Measurements from ENCODE around the gene CNTD1. TPM values are rescaled to one million over a fixed set of nuclear protein-coding genes. Genes with fewer than 3 reads are reported as not detected.

The CNTD1 gene
- total RNA-seq, 1 experiment from 2014 or later, result not detected

GRCh38 chr17:42803074-42803883 is 4.6 kb downstream of the CNTD1 start:
- POLR2A ChIA-PET, result interaction anchor here (0.7 kb wide), 1 partner anchor 19 kb away, joined by 3 read pairs; no protein-coding TSS in a partner anchor
- Mint-ChIP-seq H3K4me1 (ENCODE audit: insufficient read depth, unreplicated experiment) (peaks cover 5% of the 10 kb centered on the region), H3K27me3 (ENCODE audit: insufficient read depth, unreplicated experiment) (no peaks in the 10 kb centered on the region), H3K9me3 (ENCODE audit: unreplicated experiment) (no peaks in the 10 kb centered on the region), H3K27ac (ENCODE audit: low read depth, unreplicated experiment) (no peak overlapping the region), H3K4me3 (ENCODE audit: unreplicated experiment) (no peak overlapping the region), H3K36me3 (ENCODE audit: insufficient read depth, unreplicated experiment) (peaks cover 6% of the 10 kb centered on the region)
- TF ChIP-seq, protein P1, sequence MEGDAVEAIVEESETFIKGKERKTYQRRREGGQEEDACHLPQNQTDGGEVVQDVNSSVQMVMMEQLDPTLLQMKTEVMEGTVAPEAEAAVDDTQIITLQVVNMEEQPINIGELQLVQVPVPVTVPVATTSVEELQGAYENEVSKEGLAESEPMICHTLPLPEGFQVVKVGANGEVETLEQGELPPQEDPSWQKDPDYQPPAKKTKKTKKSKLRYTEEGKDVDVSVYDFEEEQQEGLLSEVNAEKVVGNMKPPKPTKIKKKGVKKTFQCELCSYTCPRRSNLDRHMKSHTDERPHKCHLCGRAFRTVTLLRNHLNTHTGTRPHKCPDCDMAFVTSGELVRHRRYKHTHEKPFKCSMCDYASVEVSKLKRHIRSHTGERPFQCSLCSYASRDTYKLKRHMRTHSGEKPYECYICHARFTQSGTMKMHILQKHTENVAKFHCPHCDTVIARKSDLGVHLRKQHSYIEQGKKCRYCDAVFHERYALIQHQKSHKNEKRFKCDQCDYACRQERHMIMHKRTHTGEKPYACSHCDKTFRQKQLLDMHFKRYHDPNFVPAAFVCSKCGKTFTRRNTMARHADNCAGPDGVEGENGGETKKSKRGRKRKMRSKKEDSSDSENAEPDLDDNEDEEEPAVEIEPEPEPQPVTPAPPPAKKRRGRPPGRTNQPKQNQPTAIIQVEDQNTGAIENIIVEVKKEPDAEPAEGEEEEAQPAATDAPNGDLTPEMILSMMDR (IDR thresholded peaks at IDR 0.05; ENCODE audit: unreplicated experiment), result no peak
- intact Hi-C loops (cut with micrococcal nuclease), result no loop called here
- CTCF ChIA-PET, result interaction anchor here (0.5 to 2.5 kb wide), 5 partner anchors 12 to 121 kb away, joined by 3 to 9 read pairs (median 3); no protein-coding TSS in a partner anchor
- BruUV-seq (replicated peaks), result no TSS peak
- no peak for DNase-seq (ENCODE audit: unreplicated experiment)

DNA sequence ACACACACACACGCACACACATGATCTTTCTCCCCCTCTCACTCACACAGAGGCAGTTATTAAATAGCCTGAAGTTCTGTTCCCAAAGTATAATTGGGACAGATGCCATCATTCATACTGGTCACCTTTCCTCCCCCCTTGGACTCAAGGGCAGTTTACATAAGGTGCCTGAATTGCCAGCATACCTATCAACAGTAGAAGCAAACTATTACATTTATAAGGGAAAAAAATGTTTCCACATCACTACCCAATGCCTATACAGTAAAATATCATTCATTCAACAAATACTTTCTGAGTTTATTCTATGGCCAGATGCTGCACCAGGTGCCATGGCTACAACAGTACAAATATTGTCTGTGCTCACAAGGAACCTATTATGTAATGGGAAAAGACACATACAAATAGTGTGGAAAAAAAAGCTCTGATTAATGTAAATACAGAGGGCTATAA is 6.3 kb downstream of the CNTD1 start:
- DNase-seq (ENCODE audit: unreplicated experiment), result no peak
- CTCF ChIA-PET, result interaction anchor here (0.8 to 2.5 kb wide), 2 partner anchors 15 to 17 kb away, joined by 4 to 9 read pairs; no protein-coding TSS in a partner anchor

DNA sequence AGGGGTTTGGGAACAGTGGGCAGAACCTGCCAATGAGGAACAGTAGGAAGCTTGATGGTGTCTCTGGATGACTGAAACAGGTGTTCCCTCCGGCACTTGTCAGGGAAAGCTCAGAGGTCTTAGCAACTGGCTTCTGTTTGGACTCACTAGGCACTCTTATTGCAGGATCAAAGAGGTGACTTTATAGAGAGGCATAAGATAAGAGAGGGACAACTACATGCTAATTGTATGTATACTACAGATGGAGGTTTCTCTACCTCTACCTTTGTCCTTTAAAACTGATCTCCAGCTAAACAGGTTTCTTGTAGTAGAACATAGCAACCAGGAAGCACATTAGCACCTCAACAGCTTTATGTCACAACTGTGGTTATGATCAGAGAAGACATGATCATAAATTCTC is 7.6 kb downstream of the CNTD1 start:
- TF ChIP-seq, protein P1 (IDR thresholded peaks at IDR 0.05; ENCODE audit: unreplicated experiment), result no peak
- BruUV-seq (replicated peaks), result no TSS peak
- CTCF ChIA-PET, result interaction anchor here (0.9 to 1.5 kb wide), 2 partner anchors 9 to 14 kb away, joined by 3 to 4 read pairs; no protein-coding TSS in a partner anchor
- intact Hi-C loops (cut with micrococcal nuclease), result no loop called here
- H3K4me3 Mint-ChIP-seq (ENCODE audit: unreplicated experiment), result no peak overlapping the region
- peaks cover 6% of the 10 kb centered on the region for H3K4me1 Mint-ChIP-seq (ENCODE audit: insufficient read depth, unreplicated experiment)
- POLR2A ChIA-PET, result interaction anchor here (0.8 to 1.2 kb wide), 3 partner anchors 9 to 20 kb away, joined by 3 to 4 read pairs (median 3); partner anchors contain the start of gene BECN1
- no peak overlapping the region for H3K27ac Mint-ChIP-seq (ENCODE audit: low read depth, unreplicated experiment)
- peaks cover 23% of the 10 kb centered on the region for H3K36me3 Mint-ChIP-seq (ENCODE audit: insufficient read depth, unreplicated experiment)
- no peaks in the 10 kb centered on the region for H3K9me3 Mint-ChIP-seq (ENCODE audit: unreplicated experiment)
- no peaks in the 10 kb centered on the region for H3K27me3 Mint-ChIP-seq (ENCODE audit: insufficient read depth, unreplicated experiment)
- no peak for DNase-seq (ENCODE audit: unreplicated experiment)

More for the DNA sequence above, 6.3 kb downstream of the CNTD1 start:
- peaks cover 6% of the 10 kb centered on the region for H3K4me1 Mint-ChIP-seq (ENCODE audit: insufficient read depth, unreplicated experiment)
- no peaks in the 10 kb centered on the region for H3K9me3 Mint-ChIP-seq (ENCODE audit: unreplicated experiment)
- TF ChIP-seq, protein P1 (IDR thresholded peaks at IDR 0.05; ENCODE audit: unreplicated experiment), result no peak
- no peak overlapping the region for H3K4me3 Mint-ChIP-seq (ENCODE audit: unreplicated experiment)
- peaks cover 10% of the 10 kb centered on the region for H3K36me3 Mint-ChIP-seq (ENCODE audit: insufficient read depth, unreplicated experiment)
- H3K27me3 Mint-ChIP-seq (ENCODE audit: insufficient read depth, unreplicated experiment), result no peaks in the 10 kb centered on the region
- H3K27ac Mint-ChIP-seq (ENCODE audit: low read depth, unreplicated experiment), result no peak overlapping the region
- POLR2A ChIA-PET, result interaction anchor here (0.6 to 1.2 kb wide), 2 partner anchors 11 to 19 kb away, joined by 3 read pairs; no protein-coding TSS in a partner anchor
- intact Hi-C loops (cut with micrococcal nuclease), result no loop called here
- no TSS peak for BruUV-seq (replicated peaks)

DNA sequence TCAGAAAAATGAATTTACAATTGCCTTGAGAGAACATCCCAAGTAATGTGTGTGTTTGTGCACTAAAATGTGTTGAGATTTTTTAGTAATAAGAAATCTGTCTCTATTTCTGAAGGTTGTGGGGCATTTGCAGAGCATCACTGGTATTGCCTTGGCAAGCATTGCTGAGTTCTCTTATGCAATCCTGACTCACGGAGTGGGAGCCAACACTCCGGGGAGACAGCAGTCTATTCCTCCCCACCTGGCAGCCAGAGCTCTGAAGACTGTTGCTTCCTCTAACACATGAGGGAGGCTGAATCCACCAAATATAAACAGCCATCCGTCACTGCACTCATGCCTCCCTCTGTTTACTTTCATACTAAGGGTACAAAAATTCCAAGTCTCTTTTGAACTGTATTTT is 10.6 kb downstream of the CNTD1 start:
- peaks cover 52% of the 10 kb centered on the region for H3K36me3 Mint-ChIP-seq (ENCODE audit: insufficient read depth, unreplicated experiment)
- BruUV-seq (replicated peaks), result no TSS peak
- TF ChIP-seq, protein P1 (IDR thresholded peaks at IDR 0.05; ENCODE audit: unreplicated experiment), result no peak
- no peak overlapping the region for H3K27ac Mint-ChIP-seq (ENCODE audit: low read depth, unreplicated experiment)
- H3K4me3 Mint-ChIP-seq (ENCODE audit: unreplicated experiment), result no peak overlapping the region
- no peaks in the 10 kb centered on the region for H3K9me3 Mint-ChIP-seq (ENCODE audit: unreplicated experiment)
- ChIA-PET CTCF (interaction anchor here (0.6 to 1.3 kb wide), 3 partner anchors 9 to 237 kb away, joined by 3 to 6 read pairs (median 3); no protein-coding TSS in a partner anchor), POLR2A (interaction anchor here (0.7 to 2.9 kb wide), 9 partner anchors 11 to 189 kb away, joined by 3 to 18 read pairs (median 3); partner anchors contain the start of genes BECN1, CNTD1, COA3 and PSME3)
- H3K27me3 Mint-ChIP-seq (ENCODE audit: insufficient read depth, unreplicated experiment), result no peaks in the 10 kb centered on the region
- intact Hi-C loops (cut with micrococcal nuclease), result no loop called here
- peak; percentile 82 for DNase-seq (ENCODE audit: unreplicated experiment)
- peaks cover 6% of the 10 kb centered on the region for H3K4me1 Mint-ChIP-seq (ENCODE audit: insufficient read depth, unreplicated experiment)

Measured in MCF 10A (cell line).